GM13976 (cell line): ENCODE measurements around the gene RMDN2.

Experiments used
- DNase-seq: peaks from one replicate; pipeline ENCODE4 v3.0.0; 2012; ENCODE audit warnings: low spot score
- in situ Hi-C: fragments of 300-500 bp; cut with MboI; formaldehyde crosslinking; loops from one replicate; pipeline ENCODE4 v1.12.0; 2022; ENCODE audit warnings: low sequenced_read_pairs, mixed read lengths, inconsistent platforms; ENCODE audit not compliant: unreplicated experiment
- TF ChIP-seq, protein P1 (sequence below): IDR thresholded peaks from 2 replicates; pipeline ENCODE4 v1.5.1; 2012; ENCODE audit warnings: borderline replicate concordance, mild to moderate bottlenecking; ENCODE audit not compliant: insufficient read depth; ENCODE audit errors: extremely low read depth, missing control alignments, control extremely low read depth

The RMDN2 gene

GRCh38 chr2:37925063-37925897 lies at the start of gene RMDN2:
Gene RMDN2 (plus strand): TSS chr2:37925287. CDS start chr2:37929278, 3,991 bp downstream.
- DNase-seq, result peak; percentile 91
- in situ Hi-C loops, result no loop called here
- TF ChIP-seq, protein P1, sequence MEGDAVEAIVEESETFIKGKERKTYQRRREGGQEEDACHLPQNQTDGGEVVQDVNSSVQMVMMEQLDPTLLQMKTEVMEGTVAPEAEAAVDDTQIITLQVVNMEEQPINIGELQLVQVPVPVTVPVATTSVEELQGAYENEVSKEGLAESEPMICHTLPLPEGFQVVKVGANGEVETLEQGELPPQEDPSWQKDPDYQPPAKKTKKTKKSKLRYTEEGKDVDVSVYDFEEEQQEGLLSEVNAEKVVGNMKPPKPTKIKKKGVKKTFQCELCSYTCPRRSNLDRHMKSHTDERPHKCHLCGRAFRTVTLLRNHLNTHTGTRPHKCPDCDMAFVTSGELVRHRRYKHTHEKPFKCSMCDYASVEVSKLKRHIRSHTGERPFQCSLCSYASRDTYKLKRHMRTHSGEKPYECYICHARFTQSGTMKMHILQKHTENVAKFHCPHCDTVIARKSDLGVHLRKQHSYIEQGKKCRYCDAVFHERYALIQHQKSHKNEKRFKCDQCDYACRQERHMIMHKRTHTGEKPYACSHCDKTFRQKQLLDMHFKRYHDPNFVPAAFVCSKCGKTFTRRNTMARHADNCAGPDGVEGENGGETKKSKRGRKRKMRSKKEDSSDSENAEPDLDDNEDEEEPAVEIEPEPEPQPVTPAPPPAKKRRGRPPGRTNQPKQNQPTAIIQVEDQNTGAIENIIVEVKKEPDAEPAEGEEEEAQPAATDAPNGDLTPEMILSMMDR, result no peak

DNA sequence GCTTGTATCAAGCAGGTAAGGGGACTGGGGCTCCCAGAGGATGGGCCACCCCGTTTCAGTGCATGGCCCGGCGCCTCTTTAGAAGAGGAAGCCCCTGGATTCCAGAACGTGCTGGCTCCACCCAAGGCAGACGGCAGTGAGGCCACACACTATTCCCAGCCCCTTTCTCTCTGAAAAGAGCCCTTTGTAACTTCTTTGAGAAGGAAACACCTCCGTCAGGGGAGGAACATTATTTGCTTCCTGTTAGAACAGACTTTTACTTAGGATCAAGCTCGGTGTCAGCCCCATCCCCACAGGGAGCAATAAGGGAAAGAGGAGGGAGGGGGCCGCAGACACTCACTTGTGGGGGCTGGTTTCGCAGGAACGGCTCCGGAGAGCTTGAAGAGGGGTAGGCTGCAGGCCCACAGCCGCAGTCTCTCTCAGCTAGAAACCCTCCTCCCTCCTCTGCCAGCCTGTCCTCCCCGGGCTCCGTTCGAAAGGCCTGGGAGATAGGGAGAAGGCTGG lies 49.6 kb upstream of the RMDN2 start:
- TF ChIP-seq, protein P1, result no peak
- DNase-seq, result no peak
- in situ Hi-C loops, result loop anchor here (5.0 to 25.0 kb wide), 2 partner anchors 478 to 713 kb away; partner anchors contain the start of gene EIF2AK2

GRCh38 chr2:37876227-37876626 lies 48.9 kb upstream of the RMDN2 start:
- in situ Hi-C loops, result loop anchor here (5.0 to 25.0 kb wide), 2 partner anchors 479 to 714 kb away; partner anchors contain the start of gene EIF2AK2

GRCh38 chr2:37877457-37878315 lies 47.4 kb upstream of the RMDN2 start:
- in situ Hi-C loops, result loop anchor here (5.0 to 25.0 kb wide), 2 partner anchors 480 to 715 kb away; partner anchors contain the start of gene EIF2AK2
- peak; percentile 50 for DNase-seq
- TF ChIP-seq, protein P1, result peak; percentile 48

More at GRCh38 chr2:37876227-37876626, 48.9 kb upstream of the RMDN2 start:
- DNase-seq, result no peak
- TF ChIP-seq, protein P1, result no peak

- DNase-seq, result no peak
- in situ Hi-C loops, result loop anchor here (5.0 to 25.0 kb wide), 2 partner anchors 481 to 716 kb away; partner anchors contain the start of gene EIF2AK2
- TF ChIP-seq, protein P1, result no peak
Measured at GRCh38 chr2:37878536-37878935, 46.6 kb upstream of the RMDN2 start.

DNA sequence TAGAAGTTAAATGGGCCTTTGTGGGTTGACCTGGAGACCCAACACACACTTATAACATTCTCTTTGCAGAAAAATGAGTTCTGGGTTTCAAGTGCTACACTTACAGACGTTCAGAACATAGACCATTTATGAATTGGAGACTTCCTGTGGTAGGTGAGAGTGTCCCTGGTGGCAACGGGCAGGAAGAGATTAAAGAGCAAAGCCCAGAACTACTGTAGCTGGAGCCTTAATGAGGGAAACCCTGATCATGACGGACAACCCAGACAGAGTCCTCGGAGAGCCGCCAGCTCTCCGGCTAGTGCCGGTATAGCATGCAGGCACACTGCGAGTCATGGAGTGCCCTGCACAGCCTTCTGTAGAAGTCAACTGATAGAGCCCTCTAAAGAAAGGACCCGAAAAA lies 44.5 kb upstream of the RMDN2 start:
- in situ Hi-C loops, result loop anchor here (25.0 kb wide), 1 partner anchor 718 kb away; the partner anchor contains the start of gene EIF2AK2
- TF ChIP-seq, protein P1, result no peak
- no peak for DNase-seq
